Type B pancreatic cell (in vitro differentiated cells): ENCODE results near the gene OR2A14. TPM values are rescaled to one million over a fixed set of nuclear protein-coding genes. Genes with fewer than 3 reads are reported as not detected.

Source experiments
- DNase-seq: peaks from one replicate; pipeline ENCODE4 v3.0.0; 2021; ENCODE audit warnings: mixed read lengths; ENCODE audit not compliant: unreplicated experiment; ENCODE audit errors: extremely low spot score
- H3K27ac Mint-ChIP-seq: 2 replicates; pipeline ENCODE4 v1.8.0; 2021; ENCODE audit warnings: mild to moderate bottlenecking, mixed read lengths
- H3K27me3 Mint-ChIP-seq: 2 replicates; pipeline ENCODE4 v1.8.0; 2021; ENCODE audit warnings: mixed read lengths
- H3K36me3 Mint-ChIP-seq: 2 replicates; pipeline ENCODE4 v1.8.0; 2021; ENCODE audit warnings: mixed read lengths
- H3K4me1 Mint-ChIP-seq: one replicate; pipeline ENCODE4 v1.8.0; 2021; ENCODE audit warnings: mixed read lengths; ENCODE audit not compliant: unreplicated experiment
- H3K4me3 Mint-ChIP-seq: 2 replicates; pipeline ENCODE4 v1.8.0; 2021; ENCODE audit warnings: mild to moderate bottlenecking, mixed read lengths
- H3K9me3 Mint-ChIP-seq: 2 replicates; pipeline ENCODE4 v1.8.0; 2021; ENCODE audit warnings: mixed read lengths
- CTCF ChIP-seq: fragments of 200-600 bp; sonication (generic); conservative IDR thresholded peaks from 2 replicates; pipeline ENCODE4 v1.5.0; 2021; ENCODE audit warnings: antibody characterized with exemption, mild to moderate bottlenecking
- total RNA-seq: library from RNA; stranded (reverse); gene quantifications from 2 replicates; pipeline ENCODE4 v1.2.1, GENCODE V29; 2021; ENCODE audit warnings: low replicate concordance

Gene OR2A14
- total RNA-seq, 1 donor from 2014 or later: not detected

DNA sequence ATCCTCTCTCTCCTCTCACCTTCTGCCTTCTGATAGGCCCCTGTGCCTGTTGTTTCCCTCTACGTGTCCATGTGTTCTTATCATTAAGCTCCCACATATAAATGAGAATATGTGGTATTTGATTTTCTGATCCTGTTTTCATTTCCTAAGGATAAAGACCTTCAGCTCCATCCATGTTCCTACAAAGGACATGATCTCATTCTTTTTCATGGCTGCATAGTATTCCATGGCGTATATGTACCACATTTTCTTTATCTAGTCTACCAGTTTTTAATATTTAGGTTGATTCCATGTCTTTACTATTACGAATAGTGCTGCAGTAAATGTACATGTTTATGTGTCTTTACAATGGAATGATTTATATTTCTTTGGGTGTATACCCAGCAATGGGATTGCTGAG, 32.3 kb upstream of the OR2A14 start:
- H3K36me3 Mint-ChIP-seq: no peaks in the 10 kb centered on the region
- H3K4me3 Mint-ChIP-seq: no peak overlapping the region
- H3K27me3 Mint-ChIP-seq: peaks cover 3% of the 10 kb centered on the region
- H3K4me1 Mint-ChIP-seq: no peaks in the 10 kb centered on the region
- TF ChIP-seq CTCF: no peak
- H3K9me3 Mint-ChIP-seq: no peaks in the 10 kb centered on the region
- no peak overlapping the region for H3K27ac Mint-ChIP-seq
- DNase-seq: no peak

GRCh38 chr7:144098776-144099175, 24.2 kb upstream of the OR2A14 start:
- Mint-ChIP-seq H3K4me1 (no peaks in the 10 kb centered on the region), H3K36me3 (no peaks in the 10 kb centered on the region), H3K9me3 (no peaks in the 10 kb centered on the region)

GRCh38 chr7:144100607-144101006, 22.4 kb upstream of the OR2A14 start:
- no peaks in the 10 kb centered on the region for H3K36me3 Mint-ChIP-seq
- no peak for TF ChIP-seq CTCF
- H3K27ac Mint-ChIP-seq: no peak overlapping the region
- H3K4me1 Mint-ChIP-seq: no peaks in the 10 kb centered on the region
- no peak overlapping the region for H3K4me3 Mint-ChIP-seq
- no peak for DNase-seq
- no peaks in the 10 kb centered on the region for H3K9me3 Mint-ChIP-seq
- H3K27me3 Mint-ChIP-seq: no peaks in the 10 kb centered on the region

More at GRCh38 chr7:144098776-144099175, 24.2 kb upstream of the OR2A14 start:
- Mint-ChIP-seq H3K4me3 (no peak overlapping the region), H3K27me3 (no peaks in the 10 kb centered on the region), H3K27ac (no peak overlapping the region)
- no peak for DNase-seq
- TF ChIP-seq CTCF: no peak

GRCh38 chr7:144102041-144102440, 20.9 kb upstream of the OR2A14 start:
- H3K27me3 Mint-ChIP-seq: no peaks in the 10 kb centered on the region
- H3K9me3 Mint-ChIP-seq: no peaks in the 10 kb centered on the region
- no peak for DNase-seq
- H3K4me1 Mint-ChIP-seq: no peaks in the 10 kb centered on the region
- no peak for TF ChIP-seq CTCF
- H3K27ac Mint-ChIP-seq: no peak overlapping the region
- H3K36me3 Mint-ChIP-seq: no peaks in the 10 kb centered on the region
- H3K4me3 Mint-ChIP-seq: no peak overlapping the region

GRCh38 chr7:144105211-144105610, 17.8 kb upstream of the OR2A14 start:
- Mint-ChIP-seq H3K9me3 (no peaks in the 10 kb centered on the region), H3K36me3 (no peaks in the 10 kb centered on the region), H3K27ac (no peak overlapping the region), H3K27me3 (no peaks in the 10 kb centered on the region), H3K4me1 (no peaks in the 10 kb centered on the region), H3K4me3 (no peak overlapping the region)
- no peak for DNase-seq
- no peak for TF ChIP-seq CTCF

GRCh38 chr7:144109283-144109682, 13.7 kb upstream of the OR2A14 start, which contains the start of gene OR2A2:
Gene OR2A2, plus strand, starts transcription at chr7:144109583. Its CDS starts 0 bp downstream, at chr7:144109583.
- TF ChIP-seq CTCF: no peak
- H3K36me3 Mint-ChIP-seq: no peaks in the 10 kb centered on the region
- no peak within 1 kb of the TSS for H3K27ac Mint-ChIP-seq
- no peaks in the 10 kb centered on the region for H3K27me3 Mint-ChIP-seq
- H3K4me1 Mint-ChIP-seq: no peaks in the 10 kb centered on the region
- no peaks in the 10 kb centered on the region for H3K9me3 Mint-ChIP-seq
- no peak for DNase-seq
- no peak within 1 kb of the TSS for H3K4me3 Mint-ChIP-seq
